ENCODE measurements around the gene NPAS3.

DNA sequence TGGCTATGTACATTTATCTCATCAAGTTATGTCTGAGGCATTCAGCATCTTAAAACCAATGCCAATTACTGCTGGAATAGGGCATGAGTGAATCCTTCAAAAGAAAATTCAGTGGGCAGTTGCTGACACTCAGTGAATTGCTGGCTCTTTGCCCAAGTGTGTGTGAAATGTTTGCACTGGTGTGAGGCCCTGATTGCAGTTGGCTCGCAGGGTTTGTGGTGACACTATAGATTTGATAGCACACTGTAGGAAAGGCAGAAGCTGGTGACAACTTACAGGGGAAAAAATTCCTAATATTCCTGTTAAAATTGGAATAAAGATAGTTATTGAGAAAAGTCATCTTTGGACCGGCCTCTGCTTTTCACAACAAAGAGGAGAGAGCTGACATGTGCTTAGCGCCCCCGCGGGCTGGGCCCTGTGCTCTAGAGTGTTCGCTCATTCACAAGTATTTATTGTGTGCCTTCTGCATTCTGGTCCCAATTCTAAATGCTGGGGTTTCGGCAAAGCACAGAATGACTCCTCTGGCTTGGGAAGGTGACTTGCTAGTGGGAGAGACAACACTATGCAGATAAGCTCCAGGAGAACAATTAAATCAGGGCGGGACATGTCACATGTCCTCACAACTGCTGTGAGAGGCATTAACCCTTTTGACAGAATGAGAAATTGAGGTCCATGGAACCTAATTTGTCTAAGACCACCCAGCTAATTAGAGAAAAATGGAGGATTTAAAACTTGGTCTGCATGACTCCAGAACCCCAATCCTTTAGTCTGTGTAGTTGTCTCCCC lies 418.7 kb downstream of the NPAS3 start:
- TF ChIP-seq, protein P1, sequence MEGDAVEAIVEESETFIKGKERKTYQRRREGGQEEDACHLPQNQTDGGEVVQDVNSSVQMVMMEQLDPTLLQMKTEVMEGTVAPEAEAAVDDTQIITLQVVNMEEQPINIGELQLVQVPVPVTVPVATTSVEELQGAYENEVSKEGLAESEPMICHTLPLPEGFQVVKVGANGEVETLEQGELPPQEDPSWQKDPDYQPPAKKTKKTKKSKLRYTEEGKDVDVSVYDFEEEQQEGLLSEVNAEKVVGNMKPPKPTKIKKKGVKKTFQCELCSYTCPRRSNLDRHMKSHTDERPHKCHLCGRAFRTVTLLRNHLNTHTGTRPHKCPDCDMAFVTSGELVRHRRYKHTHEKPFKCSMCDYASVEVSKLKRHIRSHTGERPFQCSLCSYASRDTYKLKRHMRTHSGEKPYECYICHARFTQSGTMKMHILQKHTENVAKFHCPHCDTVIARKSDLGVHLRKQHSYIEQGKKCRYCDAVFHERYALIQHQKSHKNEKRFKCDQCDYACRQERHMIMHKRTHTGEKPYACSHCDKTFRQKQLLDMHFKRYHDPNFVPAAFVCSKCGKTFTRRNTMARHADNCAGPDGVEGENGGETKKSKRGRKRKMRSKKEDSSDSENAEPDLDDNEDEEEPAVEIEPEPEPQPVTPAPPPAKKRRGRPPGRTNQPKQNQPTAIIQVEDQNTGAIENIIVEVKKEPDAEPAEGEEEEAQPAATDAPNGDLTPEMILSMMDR (conservative IDR thresholded peaks at IDR 0.05; ENCODE audit: low read depth, low read length): no peak
- no peak for TF ChIP-seq EZH2 (IDR thresholded peaks at IDR 0.05; ENCODE audit: borderline replicate concordance, low read depth, low read length, poor library complexity, severe bottlenecking)
